ENCODE measurements around the gene NPAS3. TPM values are rescaled to one million over a fixed set of nuclear protein-coding genes. Genes with fewer than 3 reads are reported as not detected.

Gene NPAS3
- total and polyA plus RNA-seq, 4 donors = 0.07 to 0.09 (median 0.08) TPM; not detected in 1

DNA sequence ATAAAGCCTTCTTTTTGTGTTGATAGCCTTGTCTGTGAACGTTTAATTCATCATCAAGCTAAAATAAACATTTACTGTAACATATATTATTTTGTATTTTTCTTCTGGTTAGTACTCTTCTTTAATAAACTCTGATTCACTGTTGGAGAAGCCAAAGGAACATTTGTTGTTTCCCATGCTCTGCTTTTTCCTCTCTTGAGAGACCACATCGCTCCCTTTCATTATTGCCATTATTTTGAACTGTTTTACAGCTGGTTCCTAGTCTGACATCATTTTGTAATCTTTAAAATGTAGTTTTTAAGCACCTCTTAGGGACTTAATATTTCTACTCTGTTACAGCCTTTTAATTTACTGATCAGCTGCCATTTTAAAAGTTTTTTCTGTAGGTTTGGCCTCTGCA is 301.8 kb downstream of the NPAS3 start (continued):
- TF ChIP-seq, protein P1, sequence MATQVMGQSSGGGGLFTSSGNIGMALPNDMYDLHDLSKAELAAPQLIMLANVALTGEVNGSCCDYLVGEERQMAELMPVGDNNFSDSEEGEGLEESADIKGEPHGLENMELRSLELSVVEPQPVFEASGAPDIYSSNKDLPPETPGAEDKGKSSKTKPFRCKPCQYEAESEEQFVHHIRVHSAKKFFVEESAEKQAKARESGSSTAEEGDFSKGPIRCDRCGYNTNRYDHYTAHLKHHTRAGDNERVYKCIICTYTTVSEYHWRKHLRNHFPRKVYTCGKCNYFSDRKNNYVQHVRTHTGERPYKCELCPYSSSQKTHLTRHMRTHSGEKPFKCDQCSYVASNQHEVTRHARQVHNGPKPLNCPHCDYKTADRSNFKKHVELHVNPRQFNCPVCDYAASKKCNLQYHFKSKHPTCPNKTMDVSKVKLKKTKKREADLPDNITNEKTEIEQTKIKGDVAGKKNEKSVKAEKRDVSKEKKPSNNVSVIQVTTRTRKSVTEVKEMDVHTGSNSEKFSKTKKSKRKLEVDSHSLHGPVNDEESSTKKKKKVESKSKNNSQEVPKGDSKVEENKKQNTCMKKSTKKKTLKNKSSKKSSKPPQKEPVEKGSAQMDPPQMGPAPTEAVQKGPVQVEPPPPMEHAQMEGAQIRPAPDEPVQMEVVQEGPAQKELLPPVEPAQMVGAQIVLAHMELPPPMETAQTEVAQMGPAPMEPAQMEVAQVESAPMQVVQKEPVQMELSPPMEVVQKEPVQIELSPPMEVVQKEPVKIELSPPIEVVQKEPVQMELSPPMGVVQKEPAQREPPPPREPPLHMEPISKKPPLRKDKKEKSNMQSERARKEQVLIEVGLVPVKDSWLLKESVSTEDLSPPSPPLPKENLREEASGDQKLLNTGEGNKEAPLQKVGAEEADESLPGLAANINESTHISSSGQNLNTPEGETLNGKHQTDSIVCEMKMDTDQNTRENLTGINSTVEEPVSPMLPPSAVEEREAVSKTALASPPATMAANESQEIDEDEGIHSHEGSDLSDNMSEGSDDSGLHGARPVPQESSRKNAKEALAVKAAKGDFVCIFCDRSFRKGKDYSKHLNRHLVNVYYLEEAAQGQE (IDR thresholded peaks at IDR 0.05) = no peak

DNA sequence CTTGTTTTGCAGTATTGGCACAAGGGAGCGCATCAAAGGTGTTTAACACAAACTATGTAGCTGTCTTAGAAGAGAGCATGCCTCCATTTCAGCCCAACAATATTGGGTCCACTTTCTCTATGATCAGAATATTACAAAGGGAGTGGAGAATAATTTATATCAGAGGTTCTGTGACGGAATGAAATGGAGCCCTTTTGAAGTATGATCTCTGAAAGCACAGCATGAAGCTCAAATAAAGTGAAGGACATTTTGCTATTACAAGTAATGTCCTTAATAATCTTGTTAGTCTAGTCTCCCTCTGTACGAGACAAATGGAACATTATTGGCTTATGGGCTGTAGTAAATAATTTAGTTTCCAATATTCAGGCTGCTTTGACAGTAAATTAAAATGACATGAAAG is 302.7 kb downstream of the NPAS3 start:
- WGBS = 78% methylated on average over 3 of the region's 3 CpGs
- no peak for DNase-seq (ENCODE audit: low spot score)
- H3K27ac ChIP-seq (ENCODE audit: low read depth in 1 of 2, low read length in 2 of 2) = no peak overlapping the region
- H3K27me3 ChIP-seq (ENCODE audit: control insufficient read depth in 4 of 4, insufficient read depth in 4 of 4, low read length in 3 of 4) = no peaks in the 10 kb centered on the region
- TF ChIP-seq NR2F2 (IDR thresholded peaks at IDR 0.05) (no peak), SP1 (IDR thresholded peaks at IDR 0.05) (no peak), JUND (IDR thresholded peaks at IDR 0.05) (no peak)
- no peaks in the 10 kb centered on the region for H3K9me3 ChIP-seq (ENCODE audit: control insufficient read depth in 4 of 4, low read length in 3 of 4)
- no peaks in the 10 kb centered on the region for H3K4me1 ChIP-seq (ENCODE audit: control insufficient read depth in 4 of 4, insufficient read depth in 4 of 4, low read length in 3 of 4)
- H3K9ac ChIP-seq (ENCODE audit: low read depth in 1 of 2, low read length in 2 of 2) = no peak overlapping the region
- no peaks in the 10 kb centered on the region for H3K36me3 ChIP-seq (ENCODE audit: control insufficient read depth in 4 of 4, insufficient read depth in 3 of 4, low read depth in 1 of 4, low read length in 3 of 4)
- H3K4me3 ChIP-seq (ENCODE audit: low read depth in 1 of 3, low read length in 3 of 3) = no peak overlapping the region

DNA sequence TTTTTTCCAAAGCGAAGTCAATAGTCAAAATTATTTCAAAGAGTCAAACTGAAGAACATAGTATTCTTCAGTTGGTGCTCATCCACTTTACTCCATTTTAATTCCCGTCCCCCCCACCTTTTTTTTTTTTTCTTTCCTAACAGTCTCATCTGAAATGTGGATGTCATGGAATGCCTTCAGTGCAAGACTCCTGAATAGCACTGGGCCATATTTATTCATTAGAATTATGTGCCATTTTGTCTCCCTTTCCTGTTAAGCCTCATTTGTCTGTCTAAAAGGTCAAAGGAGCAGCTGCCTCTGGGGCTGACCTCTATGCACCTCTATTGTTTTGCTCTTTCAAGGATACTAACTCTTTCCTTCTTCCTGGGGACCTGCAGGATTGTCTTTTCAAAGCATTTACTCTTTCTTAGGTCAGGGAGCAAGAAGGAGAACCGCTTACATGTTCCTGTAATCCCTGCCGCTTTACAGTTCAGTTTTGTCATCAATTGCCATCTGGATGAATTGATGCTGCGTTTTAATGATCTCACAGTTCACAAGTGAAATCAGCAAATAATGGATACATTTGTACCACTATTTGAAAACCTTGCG is 310.6 kb downstream of the NPAS3 start:
- H3K9ac ChIP-seq (ENCODE audit: low read depth in 1 of 2, low read length in 2 of 2) = no peak overlapping the region
- DNase-seq (ENCODE audit: low spot score) = no peak
- no peak overlapping the region for H3K27ac ChIP-seq (ENCODE audit: low read depth in 1 of 2, low read length in 2 of 2)
- H3K36me3 ChIP-seq (ENCODE audit: control insufficient read depth in 4 of 4, insufficient read depth in 3 of 4, low read depth in 1 of 4, low read length in 3 of 4) = no peaks in the 10 kb centered on the region
- WGBS = 73% methylated on average over 6 of the region's 6 CpGs
- H3K27me3 ChIP-seq (ENCODE audit: control insufficient read depth in 4 of 4, insufficient read depth in 4 of 4, low read length in 3 of 4) = no peaks in the 10 kb centered on the region
- no peak for TF ChIP-seq HNF4A (conservative IDR thresholded peaks at IDR 0.05)
- no peak for TF ChIP-seq YY1 (IDR thresholded peaks at IDR 0.05)
- no peak for TF ChIP-seq TAF1 (conservative IDR thresholded peaks at IDR 0.05)
- no peak for TF ChIP-seq JUND (IDR thresholded peaks at IDR 0.05)
- no peak for TF ChIP-seq HNF4G (IDR thresholded peaks at IDR 0.05)
- TF ChIP-seq GABPA (IDR thresholded peaks at IDR 0.05 in 1 of 2, conservative IDR thresholded peaks at IDR 0.05 in 1 of 2) = no peak
- TF ChIP-seq, protein P1 (IDR thresholded peaks at IDR 0.05) = no peak
- no peak for TF ChIP-seq RAD21 (IDR thresholded peaks at IDR 0.05)
- TF ChIP-seq, protein P2, sequence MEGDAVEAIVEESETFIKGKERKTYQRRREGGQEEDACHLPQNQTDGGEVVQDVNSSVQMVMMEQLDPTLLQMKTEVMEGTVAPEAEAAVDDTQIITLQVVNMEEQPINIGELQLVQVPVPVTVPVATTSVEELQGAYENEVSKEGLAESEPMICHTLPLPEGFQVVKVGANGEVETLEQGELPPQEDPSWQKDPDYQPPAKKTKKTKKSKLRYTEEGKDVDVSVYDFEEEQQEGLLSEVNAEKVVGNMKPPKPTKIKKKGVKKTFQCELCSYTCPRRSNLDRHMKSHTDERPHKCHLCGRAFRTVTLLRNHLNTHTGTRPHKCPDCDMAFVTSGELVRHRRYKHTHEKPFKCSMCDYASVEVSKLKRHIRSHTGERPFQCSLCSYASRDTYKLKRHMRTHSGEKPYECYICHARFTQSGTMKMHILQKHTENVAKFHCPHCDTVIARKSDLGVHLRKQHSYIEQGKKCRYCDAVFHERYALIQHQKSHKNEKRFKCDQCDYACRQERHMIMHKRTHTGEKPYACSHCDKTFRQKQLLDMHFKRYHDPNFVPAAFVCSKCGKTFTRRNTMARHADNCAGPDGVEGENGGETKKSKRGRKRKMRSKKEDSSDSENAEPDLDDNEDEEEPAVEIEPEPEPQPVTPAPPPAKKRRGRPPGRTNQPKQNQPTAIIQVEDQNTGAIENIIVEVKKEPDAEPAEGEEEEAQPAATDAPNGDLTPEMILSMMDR (IDR thresholded peaks at IDR 0.05; ENCODE audit: low read depth, low read length, missing input control) = no peak
- TF ChIP-seq FOXA1 (IDR thresholded peaks at IDR 0.05) = no peak
- TF ChIP-seq, protein P3, sequence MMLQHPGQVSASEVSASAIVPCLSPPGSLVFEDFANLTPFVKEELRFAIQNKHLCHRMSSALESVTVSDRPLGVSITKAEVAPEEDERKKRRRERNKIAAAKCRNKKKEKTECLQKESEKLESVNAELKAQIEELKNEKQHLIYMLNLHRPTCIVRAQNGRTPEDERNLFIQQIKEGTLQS (IDR thresholded peaks at IDR 0.05) = no peak
- no peak for TF ChIP-seq FOXA2 (IDR thresholded peaks at IDR 0.05)
- TF ChIP-seq EGR1 (IDR thresholded peaks at IDR 0.05; ENCODE audit: low read depth in 2 of 2) = no peak
- no peak for TF ChIP-seq RXRA (IDR thresholded peaks at IDR 0.05)
- TF ChIP-seq NR2F2 (IDR thresholded peaks at IDR 0.05) = no peak
- TF ChIP-seq, protein P4, sequence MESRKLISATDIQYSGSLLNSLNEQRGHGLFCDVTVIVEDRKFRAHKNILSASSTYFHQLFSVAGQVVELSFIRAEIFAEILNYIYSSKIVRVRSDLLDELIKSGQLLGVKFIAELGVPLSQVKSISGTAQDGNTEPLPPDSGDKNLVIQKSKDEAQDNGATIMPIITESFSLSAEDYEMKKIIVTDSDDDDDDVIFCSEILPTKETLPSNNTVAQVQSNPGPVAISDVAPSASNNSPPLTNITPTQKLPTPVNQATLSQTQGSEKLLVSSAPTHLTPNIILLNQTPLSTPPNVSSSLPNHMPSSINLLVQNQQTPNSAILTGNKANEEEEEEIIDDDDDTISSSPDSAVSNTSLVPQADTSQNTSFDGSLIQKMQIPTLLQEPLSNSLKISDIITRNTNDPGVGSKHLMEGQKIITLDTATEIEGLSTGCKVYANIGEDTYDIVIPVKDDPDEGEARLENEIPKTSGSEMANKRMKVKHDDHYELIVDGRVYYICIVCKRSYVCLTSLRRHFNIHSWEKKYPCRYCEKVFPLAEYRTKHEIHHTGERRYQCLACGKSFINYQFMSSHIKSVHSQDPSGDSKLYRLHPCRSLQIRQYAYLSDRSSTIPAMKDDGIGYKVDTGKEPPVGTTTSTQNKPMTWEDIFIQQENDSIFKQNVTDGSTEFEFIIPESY (IDR thresholded peaks at IDR 0.05) = no peak
- TF ChIP-seq SP1 (IDR thresholded peaks at IDR 0.05) = no peak
- no peaks in the 10 kb centered on the region for H3K9me3 ChIP-seq (ENCODE audit: control insufficient read depth in 4 of 4, low read length in 3 of 4)
- H3K4me1 ChIP-seq (ENCODE audit: control insufficient read depth in 4 of 4, insufficient read depth in 4 of 4, low read length in 3 of 4) = no peaks in the 10 kb centered on the region
- no peak overlapping the region for H3K4me3 ChIP-seq (ENCODE audit: low read depth in 1 of 3, low read length in 3 of 3)

All from liver (tissue), 9 donors.